ENCODE data around the gene KIF19. TPM values are rescaled to one million over a fixed set of nuclear protein-coding genes. Genes with fewer than 3 reads are reported as not detected.

Gene KIF19
- total and polyA plus RNA-seq, 4 donors = 4.2 to 12.7 (median 6.7) TPM

DNA sequence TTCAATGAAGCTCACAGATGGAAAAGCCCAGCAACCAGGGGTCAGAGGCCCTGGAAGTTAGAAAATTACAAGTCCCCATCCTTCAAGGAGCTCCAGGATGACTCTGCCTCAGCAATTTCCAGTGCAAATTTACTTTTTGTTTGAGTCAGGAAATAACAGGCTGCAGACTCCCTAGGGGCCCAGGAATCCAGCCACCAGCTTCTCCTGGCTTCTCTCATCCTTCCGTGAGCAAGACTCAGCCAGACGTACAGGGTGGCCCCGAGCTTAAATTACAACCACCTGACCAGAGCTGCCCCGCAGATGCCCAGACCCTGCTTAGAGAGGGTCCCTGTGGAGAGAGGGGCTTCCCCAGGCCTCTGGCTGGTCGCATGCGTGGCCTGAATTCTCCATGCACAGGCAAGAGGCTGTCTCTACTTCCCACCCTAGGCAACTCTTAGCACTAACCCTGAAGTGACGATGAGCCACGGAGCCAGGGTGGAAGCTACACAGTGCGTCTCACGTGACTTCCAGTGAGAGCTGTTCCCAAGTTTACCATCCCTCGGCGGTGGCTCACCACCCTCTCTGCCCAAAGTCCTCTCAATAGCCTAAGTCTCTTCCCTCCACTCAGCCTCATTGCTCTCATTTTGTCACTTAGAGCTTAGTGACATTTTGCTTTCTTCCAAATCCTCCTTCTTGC is 68.4 kb downstream of the KIF19 start:
- ATAC-seq (ENCODE audit: insufficient read depth, low FRiP score) = no peak
- Histone ChIP-seq H3K4me1 (ENCODE audit: control insufficient read depth in 5 of 5, insufficient read depth in 5 of 5, low read length in 5 of 5) (no peaks in the 10 kb centered on the region), H3K9me3 (ENCODE audit: control insufficient read depth in 4 of 4, insufficient read depth in 3 of 4, low read length in 3 of 4) (peaks cover 0 to 2% (median 0%) of the 10 kb centered on the region in 4 donors), H3K27me3 (ENCODE audit: control insufficient read depth in 3 of 3, insufficient read depth in 3 of 3, low read length in 2 of 3) (no peaks in the 10 kb centered on the region), H3K9ac (ENCODE audit: insufficient read depth in 1 of 2, low read length in 2 of 2) (no peak overlapping the region), H3K27ac (ENCODE audit: low read depth in 1 of 2, low read length in 1 of 2) (no peak overlapping the region), H3K36me3 (ENCODE audit: control insufficient read depth in 4 of 4, insufficient read depth in 4 of 4, low read length in 4 of 4) (no peaks in the 10 kb centered on the region), H3K4me3 (no peak overlapping the region)
- 91 to 94% methylated on average over 12 of the region's 12 CpGs for WGBS, 2 donors
- TF ChIP-seq, protein P1, sequence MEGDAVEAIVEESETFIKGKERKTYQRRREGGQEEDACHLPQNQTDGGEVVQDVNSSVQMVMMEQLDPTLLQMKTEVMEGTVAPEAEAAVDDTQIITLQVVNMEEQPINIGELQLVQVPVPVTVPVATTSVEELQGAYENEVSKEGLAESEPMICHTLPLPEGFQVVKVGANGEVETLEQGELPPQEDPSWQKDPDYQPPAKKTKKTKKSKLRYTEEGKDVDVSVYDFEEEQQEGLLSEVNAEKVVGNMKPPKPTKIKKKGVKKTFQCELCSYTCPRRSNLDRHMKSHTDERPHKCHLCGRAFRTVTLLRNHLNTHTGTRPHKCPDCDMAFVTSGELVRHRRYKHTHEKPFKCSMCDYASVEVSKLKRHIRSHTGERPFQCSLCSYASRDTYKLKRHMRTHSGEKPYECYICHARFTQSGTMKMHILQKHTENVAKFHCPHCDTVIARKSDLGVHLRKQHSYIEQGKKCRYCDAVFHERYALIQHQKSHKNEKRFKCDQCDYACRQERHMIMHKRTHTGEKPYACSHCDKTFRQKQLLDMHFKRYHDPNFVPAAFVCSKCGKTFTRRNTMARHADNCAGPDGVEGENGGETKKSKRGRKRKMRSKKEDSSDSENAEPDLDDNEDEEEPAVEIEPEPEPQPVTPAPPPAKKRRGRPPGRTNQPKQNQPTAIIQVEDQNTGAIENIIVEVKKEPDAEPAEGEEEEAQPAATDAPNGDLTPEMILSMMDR (IDR thresholded peaks at IDR 0.05; ENCODE audit: control extremely low read depth, extremely low read depth) = no peak
- no peak for DNase-seq

DNA sequence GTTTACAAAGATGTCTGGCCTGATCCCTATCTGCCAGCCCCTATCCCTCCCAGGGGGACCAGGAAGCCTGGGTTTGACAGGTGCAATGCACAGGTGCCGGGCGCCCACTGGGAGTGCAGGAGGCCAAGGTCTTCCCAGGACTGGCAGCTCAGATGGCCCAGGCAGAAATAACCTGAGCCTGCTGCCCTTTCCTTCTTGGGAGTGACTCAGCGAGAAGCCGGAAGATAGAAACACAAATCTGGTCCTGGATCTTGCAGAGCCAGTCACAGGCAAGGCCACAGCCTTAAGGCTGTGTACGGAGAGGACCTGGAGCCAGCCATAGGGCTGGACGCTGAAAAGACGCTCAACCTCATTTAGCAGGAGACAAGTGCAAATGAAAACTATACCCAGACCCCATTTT is 69.0 kb downstream of the KIF19 start:
- ATAC-seq (ENCODE audit: insufficient read depth, low FRiP score) (no peak), DNase-seq (no peak)
- WGBS, 2 donors = 83 to 84% methylated on average over 7 of the region's 7 CpGs
- Histone ChIP-seq H3K27me3 (ENCODE audit: control insufficient read depth in 3 of 3, insufficient read depth in 3 of 3, low read length in 2 of 3) (no peaks in the 10 kb centered on the region), H3K9me3 (ENCODE audit: control insufficient read depth in 4 of 4, insufficient read depth in 3 of 4, low read length in 3 of 4) (peaks cover 0 to 2% (median 0%) of the 10 kb centered on the region in 4 donors), H3K27ac (ENCODE audit: low read depth in 1 of 2, low read length in 1 of 2) (no peak overlapping the region), H3K4me1 (ENCODE audit: control insufficient read depth in 5 of 5, insufficient read depth in 5 of 5, low read length in 5 of 5) (no peaks in the 10 kb centered on the region), H3K36me3 (ENCODE audit: control insufficient read depth in 4 of 4, insufficient read depth in 4 of 4, low read length in 4 of 4) (no peaks in the 10 kb centered on the region), H3K4me3 (no peak overlapping the region), H3K9ac (ENCODE audit: insufficient read depth in 1 of 2, low read length in 2 of 2) (no peak overlapping the region)
- TF ChIP-seq, protein P1 (IDR thresholded peaks at IDR 0.05; ENCODE audit: control extremely low read depth, extremely low read depth) = no peak

DNA sequence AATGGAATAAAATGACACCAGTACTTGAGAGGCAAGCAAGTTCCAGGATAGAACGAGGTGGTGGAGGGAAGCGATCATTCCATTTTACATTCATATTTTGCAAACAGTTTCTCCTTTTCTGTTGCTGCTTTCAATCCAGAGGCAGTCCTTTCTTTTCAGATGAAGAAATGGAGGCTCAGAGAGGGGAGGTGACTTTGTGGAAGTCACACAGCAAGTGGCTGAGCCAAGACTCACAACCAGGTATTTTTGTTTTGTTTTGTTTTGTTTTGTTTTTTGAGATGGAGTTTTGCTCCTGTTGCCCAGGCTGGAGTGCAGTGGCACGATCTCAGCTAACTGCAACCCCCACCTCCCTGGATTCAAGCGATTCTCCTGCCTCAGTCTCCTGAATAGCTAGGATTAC is 70.5 kb downstream of the KIF19 start:
- DNase-seq (no peak), ATAC-seq (ENCODE audit: insufficient read depth, low FRiP score) (no peak)
- WGBS, 2 donors = 87 to 97% methylated on average over 4 of the region's 4 CpGs
- H3K9ac ChIP-seq (ENCODE audit: insufficient read depth in 1 of 2, low read length in 2 of 2) = no peak overlapping the region
- peaks cover 0 to 2% (median 0%) of the 10 kb centered on the region in 4 donors for H3K9me3 ChIP-seq (ENCODE audit: control insufficient read depth in 4 of 4, insufficient read depth in 3 of 4, low read length in 3 of 4)
- no peaks in the 10 kb centered on the region for H3K4me1 ChIP-seq (ENCODE audit: control insufficient read depth in 5 of 5, insufficient read depth in 5 of 5, low read length in 5 of 5)
- H3K27me3 ChIP-seq (ENCODE audit: control insufficient read depth in 3 of 3, insufficient read depth in 3 of 3, low read length in 2 of 3) = no peaks in the 10 kb centered on the region
- TF ChIP-seq, protein P1 (IDR thresholded peaks at IDR 0.05; ENCODE audit: control extremely low read depth, extremely low read depth) = no peak
- H3K4me3 ChIP-seq = no peak overlapping the region
- H3K36me3 ChIP-seq (ENCODE audit: control insufficient read depth in 4 of 4, insufficient read depth in 4 of 4, low read length in 4 of 4) = no peaks in the 10 kb centered on the region
- no peak overlapping the region for H3K27ac ChIP-seq (ENCODE audit: low read depth in 1 of 2, low read length in 1 of 2)

DNA sequence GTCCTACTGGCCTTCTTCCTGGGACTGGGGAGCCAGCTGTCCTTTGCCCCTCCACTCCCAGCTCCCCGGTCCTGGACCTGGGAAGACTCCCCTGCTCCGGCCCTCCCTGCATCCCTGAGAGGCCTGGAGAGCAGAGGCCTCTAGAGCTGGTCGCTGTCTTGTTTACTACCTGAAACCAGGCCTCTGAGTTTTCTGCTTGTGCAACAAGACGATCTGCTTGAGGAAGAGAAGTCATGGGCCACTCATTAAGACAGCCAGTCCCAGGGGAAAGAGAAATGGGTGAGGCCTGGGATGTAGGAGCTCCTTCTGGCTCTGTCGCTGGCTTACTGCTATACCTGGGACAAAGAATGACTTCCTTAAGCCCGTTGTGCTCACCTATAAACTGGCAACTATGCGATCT is 76.0 kb downstream of the KIF19 start:
- WGBS, 2 donors = 83 to 86% methylated on average over 7 of the region's 7 CpGs
- H3K27me3 ChIP-seq (ENCODE audit: control insufficient read depth in 3 of 3, insufficient read depth in 3 of 3, low read length in 2 of 3) = no peaks in the 10 kb centered on the region
- H3K27ac ChIP-seq (ENCODE audit: low read depth in 1 of 2, low read length in 1 of 2) = no peak overlapping the region
- no peak overlapping the region for H3K4me3 ChIP-seq
- TF ChIP-seq, protein P1 (IDR thresholded peaks at IDR 0.05; ENCODE audit: control extremely low read depth, extremely low read depth) = no peak
- H3K9ac ChIP-seq (ENCODE audit: insufficient read depth in 1 of 2, low read length in 2 of 2) = no peak overlapping the region
- DNase-seq (no peak), ATAC-seq (ENCODE audit: insufficient read depth, low FRiP score) (no peak)
- no peaks in the 10 kb centered on the region for H3K4me1 ChIP-seq (ENCODE audit: control insufficient read depth in 5 of 5, insufficient read depth in 5 of 5, low read length in 5 of 5)
- H3K9me3 ChIP-seq (ENCODE audit: control insufficient read depth in 4 of 4, insufficient read depth in 3 of 4, low read length in 3 of 4) = no peaks in the 10 kb centered on the region
- no peaks in the 10 kb centered on the region for H3K36me3 ChIP-seq (ENCODE audit: control insufficient read depth in 4 of 4, insufficient read depth in 4 of 4, low read length in 4 of 4)
